ENCODE results near the gene TBC1D4.
"Not testable (repeated sequence)": the region's sequence is repeated elsewhere in the genome, so short reads cannot be mapped to it uniquely, and the experiment has no call there.

Gene TBC1D4

DNA sequence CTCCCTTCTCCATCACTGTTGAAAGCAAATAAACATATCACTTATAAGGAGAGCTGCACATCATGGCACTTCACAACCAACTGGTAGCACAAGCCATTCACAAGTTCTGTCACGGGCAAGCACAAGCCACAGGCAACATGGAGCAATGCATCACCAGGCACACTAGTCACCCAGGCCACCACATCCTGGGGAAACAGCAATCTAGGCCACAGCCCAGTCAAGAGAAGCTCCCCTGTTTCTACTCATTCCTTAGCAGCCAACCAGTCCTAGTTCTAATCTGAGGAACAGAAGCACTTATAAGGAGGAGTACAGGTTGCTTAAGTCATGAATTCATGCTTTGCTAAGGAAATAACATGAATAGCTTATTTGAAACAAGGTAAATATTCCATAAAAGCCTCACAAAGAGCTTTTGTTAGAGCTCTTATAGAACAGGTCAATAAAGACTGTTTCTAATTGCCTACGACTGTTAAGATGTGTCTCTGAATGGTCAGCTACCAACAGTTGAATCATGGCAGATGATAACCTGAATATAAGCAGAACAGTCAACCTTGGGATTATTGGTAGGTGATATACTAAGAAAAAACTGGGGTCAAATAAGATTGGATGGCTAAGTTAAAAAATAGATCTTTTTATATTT is 169.0 kb downstream of the TBC1D4 start:
- TF ChIP-seq FOXA1 (IDR thresholded peaks at IDR 0.05) (no peak), FOXK2 (IDR thresholded peaks at IDR 0.05) (no peak), NFRKB (IDR thresholded peaks at IDR 0.05) (no peak), CTBP1 (IDR thresholded peaks at IDR 0.05; ENCODE audit: borderline replicate concordance) (no peak), ELF4 (IDR thresholded peaks at IDR 0.05) (no peak), SUZ12 (IDR thresholded peaks at IDR 0.05) (no peak), ARNT (IDR thresholded peaks at IDR 0.05) (no peak), HDGF (IDR thresholded peaks at IDR 0.05; ENCODE audit: borderline replicate concordance) (no peak)
- ChIA-PET CTCF (interaction anchor here (1.0 kb wide), 1 partner anchor 14 kb away, joined by 3 read pairs; no protein-coding TSS in a partner anchor), POLR2A (interaction anchor here (0.7 kb wide), 1 partner anchor 9 kb away, joined by 3 read pairs; no protein-coding TSS in a partner anchor)
- DNase-seq (ENCODE audit: extremely low spot score): no peak

DNA sequence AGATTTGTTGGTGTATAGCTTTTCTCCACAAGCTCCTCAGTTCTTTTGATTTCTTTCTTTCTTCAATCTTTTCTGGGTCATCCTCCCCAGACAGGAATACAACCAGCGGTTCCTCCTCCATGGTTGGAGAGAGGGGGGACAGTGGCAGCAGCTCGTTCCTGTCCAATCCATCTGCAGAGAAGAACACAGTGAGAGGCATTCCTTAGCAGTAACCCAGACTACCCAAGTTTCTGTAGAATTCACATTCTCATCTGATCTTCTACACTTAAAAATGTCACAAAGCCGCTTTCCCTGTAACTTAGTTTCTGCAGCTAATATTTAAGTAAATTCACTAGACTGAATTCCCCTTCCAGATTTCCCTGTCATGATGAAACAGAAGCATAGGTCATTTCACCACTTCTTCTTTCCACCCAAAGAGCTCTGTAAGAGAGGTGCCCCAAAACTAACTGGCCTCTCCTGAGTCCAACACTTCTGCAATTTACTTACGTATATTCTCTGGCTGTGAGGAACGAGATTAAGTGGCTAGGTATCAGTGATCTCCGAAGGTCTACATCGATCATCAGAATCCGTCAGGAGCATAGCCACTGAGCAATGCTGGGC is 171.9 kb downstream of the TBC1D4 start:
- ChIA-PET CTCF (interaction anchor here (0.6 kb wide), 1 partner anchor 57 kb away, joined by 7 read pairs; no protein-coding TSS in a partner anchor), POLR2A (no interaction called here)
- DNase-seq (ENCODE audit: extremely low spot score): no peak
- no peak for TF ChIP-seq L3MBTL2 (conservative IDR thresholded peaks at IDR 0.05)

DNA sequence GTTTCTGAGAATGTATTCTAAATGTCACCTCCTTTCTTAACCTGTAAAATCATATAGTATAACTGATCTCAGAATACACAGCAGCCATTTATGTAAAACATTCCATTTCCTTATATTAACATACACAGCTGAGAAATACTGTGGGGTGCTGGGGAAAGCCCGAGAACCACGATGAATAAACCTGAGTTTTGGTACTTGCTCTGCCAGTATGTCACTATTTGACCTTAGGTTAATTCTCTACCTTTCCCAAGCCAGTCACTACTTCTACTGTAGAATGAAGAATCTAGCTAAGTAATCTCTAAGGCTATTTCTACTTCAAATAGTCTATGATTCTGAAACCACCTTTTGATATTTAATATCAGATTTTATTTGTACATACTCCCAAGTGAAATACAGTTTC is 173.7 kb downstream of the TBC1D4 start:
- POLR2A ChIA-PET: no interaction called here
- no peak for DNase-seq (ENCODE audit: extremely low spot score)
- no peak for TF ChIP-seq SP1 (IDR thresholded peaks at IDR 0.05)
- no peak for TF ChIP-seq ZNF384 (IDR thresholded peaks at IDR 0.05)
- no peak for TF ChIP-seq FOXK2 (IDR thresholded peaks at IDR 0.05)
- no peak for TF ChIP-seq L3MBTL2 (conservative IDR thresholded peaks at IDR 0.05)
- CTCF ChIA-PET: no interaction called here

DNA sequence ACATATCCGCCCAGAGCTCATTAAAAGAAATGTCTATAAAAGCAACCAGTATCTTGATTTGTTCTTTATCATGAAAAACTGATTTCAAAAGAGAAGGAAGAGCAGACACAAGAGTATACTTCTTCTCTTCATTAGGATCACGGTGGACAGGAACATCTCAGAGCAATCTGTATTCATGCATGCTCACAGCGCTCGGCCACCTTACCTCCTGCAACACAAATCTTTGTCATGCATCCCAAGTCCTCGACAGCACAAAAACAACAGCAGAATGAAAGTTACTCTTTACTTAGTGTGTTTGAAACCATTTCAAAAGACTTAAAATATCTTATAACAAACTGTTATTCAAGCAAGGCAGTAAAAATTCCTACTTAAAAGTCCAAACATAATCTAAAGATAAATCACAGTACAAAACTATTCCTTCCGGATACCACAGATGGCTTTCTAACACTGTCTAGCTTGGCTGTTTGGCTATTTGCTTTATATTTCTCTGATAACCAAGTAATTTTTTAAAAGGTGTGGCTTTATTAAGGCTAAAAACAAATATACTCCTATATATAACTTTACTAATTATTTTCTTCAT is 174.5 kb downstream of the TBC1D4 start:
- no peak for DNase-seq (ENCODE audit: extremely low spot score)
- ChIA-PET CTCF (no interaction called here), POLR2A (no interaction called here)
- no peak for TF ChIP-seq FOXK2 (IDR thresholded peaks at IDR 0.05)
- TF ChIP-seq ELF4 (IDR thresholded peaks at IDR 0.05): no peak
- no peak for TF ChIP-seq BHLHE40 (IDR thresholded peaks at IDR 0.05; ENCODE audit: borderline replicate concordance)
- no peak for TF ChIP-seq SUZ12 (IDR thresholded peaks at IDR 0.05)
- no peak for TF ChIP-seq CTBP1 (IDR thresholded peaks at IDR 0.05; ENCODE audit: borderline replicate concordance)
- no peak for TF ChIP-seq FOXM1 (IDR thresholded peaks at IDR 0.05; ENCODE audit: borderline replicate concordance)
- TF ChIP-seq, protein P1, sequence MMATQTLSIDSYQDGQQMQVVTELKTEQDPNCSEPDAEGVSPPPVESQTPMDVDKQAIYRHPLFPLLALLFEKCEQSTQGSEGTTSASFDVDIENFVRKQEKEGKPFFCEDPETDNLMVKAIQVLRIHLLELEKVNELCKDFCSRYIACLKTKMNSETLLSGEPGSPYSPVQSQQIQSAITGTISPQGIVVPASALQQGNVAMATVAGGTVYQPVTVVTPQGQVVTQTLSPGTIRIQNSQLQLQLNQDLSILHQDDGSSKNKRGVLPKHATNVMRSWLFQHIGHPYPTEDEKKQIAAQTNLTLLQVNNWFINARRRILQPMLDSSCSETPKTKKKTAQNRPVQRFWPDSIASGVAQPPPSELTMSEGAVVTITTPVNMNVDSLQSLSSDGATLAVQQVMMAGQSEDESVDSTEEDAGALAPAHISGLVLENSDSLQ (IDR thresholded peaks at IDR 0.05): no peak
- no peak for TF ChIP-seq ARNT (IDR thresholded peaks at IDR 0.05)
- no peak for TF ChIP-seq FOXA1 (IDR thresholded peaks at IDR 0.05)
- no peak for TF ChIP-seq LEF1 (IDR thresholded peaks at IDR 0.05; ENCODE audit: borderline replicate concordance)
- TF ChIP-seq HDGF (IDR thresholded peaks at IDR 0.05; ENCODE audit: borderline replicate concordance): no peak
- TF ChIP-seq ZNF384 (IDR thresholded peaks at IDR 0.05): no peak
- TF ChIP-seq NFRKB (IDR thresholded peaks at IDR 0.05): no peak
- no peak for TF ChIP-seq L3MBTL2 (conservative IDR thresholded peaks at IDR 0.05)
- TF ChIP-seq SP1 (IDR thresholded peaks at IDR 0.05): no peak
- TF ChIP-seq TARDBP (IDR thresholded peaks at IDR 0.05): no peak

DNA sequence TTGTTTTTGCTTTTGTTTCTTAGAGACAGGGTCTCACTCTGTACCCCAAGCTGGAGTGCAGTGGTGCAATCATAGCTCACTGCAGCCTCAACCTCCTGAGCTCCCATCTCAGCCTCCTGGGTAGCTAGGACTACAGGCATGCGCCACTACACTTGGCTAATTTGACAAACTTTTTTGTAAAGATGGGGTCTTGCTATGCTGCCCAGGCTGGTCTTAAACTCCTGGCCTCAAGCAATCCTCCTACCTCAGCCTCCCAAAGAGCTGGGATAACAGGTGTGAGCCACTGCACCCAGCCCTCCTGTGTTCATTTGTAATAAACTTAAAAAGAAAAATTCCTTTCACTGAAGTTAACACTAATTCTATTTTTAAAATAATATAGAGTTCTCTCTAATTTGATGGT is 175.0 kb downstream of the TBC1D4 start:
- CTCF ChIA-PET; POLR2A ChIA-PET; DNase-seq (ENCODE audit: extremely low spot score): not testable (repeated sequence)

DNA sequence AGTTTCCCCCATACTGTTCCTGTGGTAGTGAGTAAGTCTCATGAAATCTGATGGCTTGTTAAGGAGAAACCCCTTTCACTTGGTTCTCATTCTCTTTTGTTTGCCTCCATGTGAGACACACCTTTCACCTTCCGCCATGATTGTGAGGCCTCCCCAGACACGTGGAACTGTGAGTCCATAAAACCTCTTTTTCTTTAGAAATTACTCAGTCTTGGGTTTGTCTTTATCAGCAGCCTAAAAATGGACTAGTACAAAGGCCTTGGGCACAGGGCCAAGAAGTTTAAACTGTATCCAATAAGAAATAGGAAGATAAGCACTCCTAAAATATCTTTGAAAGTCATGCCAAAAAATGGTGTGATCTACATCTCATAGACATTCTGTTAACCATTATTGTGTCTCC is 176.9 kb downstream of the TBC1D4 start:
- CTCF ChIA-PET: no interaction called here
- no peak for TF ChIP-seq ARNT (IDR thresholded peaks at IDR 0.05)
- no peak for DNase-seq (ENCODE audit: extremely low spot score)
- POLR2A ChIA-PET: no interaction called here

DNA sequence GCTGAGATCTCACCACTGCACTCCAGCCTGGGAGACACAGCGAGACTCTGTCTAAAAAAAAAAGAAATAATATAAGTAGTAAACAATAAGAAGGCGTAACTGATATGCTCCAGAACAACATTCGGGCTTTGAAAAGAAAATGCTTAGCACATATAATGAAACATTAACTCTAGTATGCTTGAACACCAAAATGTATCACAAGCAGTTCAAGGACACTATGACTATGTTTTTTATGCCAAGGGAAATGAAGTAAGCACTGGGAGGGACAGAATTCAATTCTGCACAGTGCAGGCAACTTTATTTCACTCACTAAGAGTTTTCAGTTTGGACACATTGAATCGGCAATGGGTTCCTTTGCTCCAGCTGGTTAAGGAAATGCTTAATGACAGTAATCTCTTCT is 178.7 kb downstream of the TBC1D4 start:
- TF ChIP-seq ARNT (IDR thresholded peaks at IDR 0.05) (no peak), L3MBTL2 (conservative IDR thresholded peaks at IDR 0.05) (no peak), TARDBP (IDR thresholded peaks at IDR 0.05) (no peak), FOXM1 (IDR thresholded peaks at IDR 0.05; ENCODE audit: borderline replicate concordance) (no peak), HDGF (IDR thresholded peaks at IDR 0.05; ENCODE audit: borderline replicate concordance) (no peak), BHLHE40 (IDR thresholded peaks at IDR 0.05; ENCODE audit: borderline replicate concordance) (no peak), LEF1 (IDR thresholded peaks at IDR 0.05; ENCODE audit: borderline replicate concordance) (no peak), ELF4 (IDR thresholded peaks at IDR 0.05) (no peak), FOXK2 (IDR thresholded peaks at IDR 0.05) (no peak), ZNF384 (IDR thresholded peaks at IDR 0.05) (no peak), SUZ12 (IDR thresholded peaks at IDR 0.05) (no peak)
- TF ChIP-seq, protein P1 (IDR thresholded peaks at IDR 0.05): no peak
- ChIA-PET CTCF (no interaction called here), POLR2A (interaction anchor here (1.4 kb wide), 1 partner anchor 10 kb away, joined by 3 read pairs; no protein-coding TSS in a partner anchor)
- DNase-seq (ENCODE audit: extremely low spot score): no peak

All from HEK293T (cell line).